Uterus (tissue), 4 donors: Measurements from ENCODE around the gene ADAMTSL2. TPM values are rescaled to one million over a fixed set of nuclear protein-coding genes. Genes with fewer than 3 reads are reported as not detected.

Experiments
- DNase-seq, 2 donors: peaks; one replicate each; pipeline ENCODE4 v3.0.0-alpha.2; 2019 to 2020
- H3K27ac ChIP-seq, 2 donors: fragments of 200-600 bp; sonication (generic); 1 replicate in 1 of 2; 2 replicates in 1 of 2; pipeline ENCODE4 v1.5.1; 2016 to 2018
- H3K27me3 ChIP-seq, 2 donors: fragments of 200-600 bp; sonication (generic); one replicate each; pipeline ENCODE4 v1.5.1; 2018 to 2019; ENCODE audit warnings: control low read depth in 1 of 2
- H3K36me3 ChIP-seq, 2 donors: fragments of 200-600 bp; sonication (generic); one replicate each; pipeline ENCODE4 v1.5.1; 2019; ENCODE audit warnings: control low read depth in 1 of 2
- H3K4me1 ChIP-seq, 2 donors: fragments of 200-600 bp; sonication (generic); one replicate each; pipeline ENCODE4 v1.5.1; 2018 to 2019; ENCODE audit warnings: control low read depth in 1 of 2
- H3K4me3 ChIP-seq, 2 donors: fragments of 200-600 bp; sonication (generic); 1 replicate in 1 of 2; 2 replicates in 1 of 2; pipeline ENCODE4 v1.5.1; 2018 to 2019; ENCODE audit warnings: mild to moderate bottlenecking in 1 of 2
- H3K9me3 ChIP-seq, 2 donors: fragments of 200-600 bp; sonication (generic); one replicate each; pipeline ENCODE4 v1.5.1; 2019; ENCODE audit warnings: control low read depth in 1 of 2
- POLR2A ChIP-seq, 2 donors: fragments of 450-650 bp; IDR thresholded peaks; one replicate each; pipeline ENCODE4 v1.6.1; 2016; ENCODE audit warnings: antibody characterized with exemption in 2 of 2, mild to moderate bottlenecking in 1 of 2, moderate library complexity in 1 of 2
- intact Hi-C: fragments of 100-400 bp; cut with DNase I; formaldehyde crosslinking; loops from one replicate; pipeline ENCODE4 v1.15.1; 2023; ENCODE audit warnings: low total_unique reads
- total RNA-seq, 4 donors: library from RNA; depleted of rRNA in 3 of 4; stranded (reverse); fragments of >200 nt in 3 of 4; gene quantifications; one replicate each; pipeline versions ENCODE4 v1.1.0 to v1.2.4, GENCODE V29; 2014 to 2023
- TF ChIP-seq, protein P1 (sequence below), 4 experiments: fragments of 200-600 bp in 2 of 4; fragments of 450-650 bp in 2 of 4; sonication (generic) in 2 of 4; IDR thresholded peaks; one replicate each; pipeline ENCODE4 v1.5.1; 2016 to 2019; ENCODE audit warnings: antibody characterized with exemption in 4 of 4, mild to moderate bottlenecking in 2 of 4, moderate library complexity in 1 of 4
- donor health status: DM: yes; HTN: yes; CAD: no.

The ADAMTSL2 gene
- total RNA-seq, 4 donors from 2014 or later, result 0.26 to 3.0 (median 2.4) TPM; not detected in 1

DNA sequence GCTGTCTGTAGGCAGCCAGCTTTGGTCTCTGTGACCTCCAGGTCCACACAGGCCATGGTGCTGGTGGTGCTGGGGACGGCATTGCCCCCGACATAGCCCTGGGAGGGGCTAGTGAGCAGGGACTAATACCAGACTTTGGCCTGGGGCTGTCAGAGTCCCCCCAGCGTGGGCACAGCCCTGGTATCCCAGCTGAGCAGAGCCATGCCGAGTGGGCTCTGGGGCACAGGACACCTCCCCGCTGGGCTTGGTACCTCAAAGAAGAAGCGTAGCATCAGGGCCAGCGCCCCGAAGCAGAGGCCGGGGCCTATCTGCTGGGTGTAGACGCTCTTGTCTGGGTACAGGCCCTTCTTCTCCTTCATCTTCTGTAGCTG lies 19.3 kb upstream of the ADAMTSL2 start:
- H3K9me3 ChIP-seq, result no peaks in the 10 kb centered on the region
- H3K4me1 ChIP-seq, result no peaks in the 10 kb centered on the region
- H3K36me3 ChIP-seq, result no peaks in the 10 kb centered on the region
- H3K4me3 ChIP-seq, result no peak overlapping the region
- no peaks in the 10 kb centered on the region for H3K27me3 ChIP-seq
- intact Hi-C loops, result no loop called here
- H3K27ac ChIP-seq, result no peak overlapping the region
- TF ChIP-seq, protein P1, sequence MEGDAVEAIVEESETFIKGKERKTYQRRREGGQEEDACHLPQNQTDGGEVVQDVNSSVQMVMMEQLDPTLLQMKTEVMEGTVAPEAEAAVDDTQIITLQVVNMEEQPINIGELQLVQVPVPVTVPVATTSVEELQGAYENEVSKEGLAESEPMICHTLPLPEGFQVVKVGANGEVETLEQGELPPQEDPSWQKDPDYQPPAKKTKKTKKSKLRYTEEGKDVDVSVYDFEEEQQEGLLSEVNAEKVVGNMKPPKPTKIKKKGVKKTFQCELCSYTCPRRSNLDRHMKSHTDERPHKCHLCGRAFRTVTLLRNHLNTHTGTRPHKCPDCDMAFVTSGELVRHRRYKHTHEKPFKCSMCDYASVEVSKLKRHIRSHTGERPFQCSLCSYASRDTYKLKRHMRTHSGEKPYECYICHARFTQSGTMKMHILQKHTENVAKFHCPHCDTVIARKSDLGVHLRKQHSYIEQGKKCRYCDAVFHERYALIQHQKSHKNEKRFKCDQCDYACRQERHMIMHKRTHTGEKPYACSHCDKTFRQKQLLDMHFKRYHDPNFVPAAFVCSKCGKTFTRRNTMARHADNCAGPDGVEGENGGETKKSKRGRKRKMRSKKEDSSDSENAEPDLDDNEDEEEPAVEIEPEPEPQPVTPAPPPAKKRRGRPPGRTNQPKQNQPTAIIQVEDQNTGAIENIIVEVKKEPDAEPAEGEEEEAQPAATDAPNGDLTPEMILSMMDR (IDR thresholded peaks at IDR 0.05), result no peak
- no peak for TF ChIP-seq POLR2A (IDR thresholded peaks at IDR 0.05)
- DNase-seq, result no peak

DNA sequence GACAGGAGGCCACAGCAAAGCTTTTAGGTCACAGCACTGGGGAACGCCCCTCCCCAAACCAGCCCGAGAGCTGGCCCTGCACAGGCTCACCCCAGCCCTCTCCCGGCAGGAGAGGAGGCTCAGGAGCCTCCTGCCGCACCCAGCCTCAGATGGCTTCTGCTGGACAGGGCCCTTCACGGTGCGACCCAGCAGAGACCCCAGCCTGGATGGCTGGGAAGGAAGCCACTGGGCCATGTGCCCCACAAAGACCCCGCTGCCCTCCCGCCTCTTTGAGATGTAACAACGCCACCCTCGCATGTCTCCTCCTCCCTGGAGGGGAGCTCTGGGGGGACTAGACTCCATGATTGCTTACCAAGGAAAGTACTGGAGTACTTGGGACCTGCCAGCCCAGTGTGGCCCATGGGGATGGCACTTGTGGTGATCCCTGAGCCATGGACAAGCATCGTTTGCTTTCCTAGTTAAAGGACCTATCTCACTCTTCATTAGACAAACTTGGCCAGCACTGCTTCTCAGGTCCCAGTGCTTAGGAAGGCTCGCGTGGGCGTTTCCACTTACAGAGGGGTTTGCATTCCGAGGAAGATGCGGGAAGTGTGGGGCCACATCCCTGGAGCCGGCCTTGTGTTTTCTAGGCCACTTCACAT lies 18.8 kb upstream of the ADAMTSL2 start:
- DNase-seq, result no peak
- intact Hi-C loops, result no loop called here

DNA sequence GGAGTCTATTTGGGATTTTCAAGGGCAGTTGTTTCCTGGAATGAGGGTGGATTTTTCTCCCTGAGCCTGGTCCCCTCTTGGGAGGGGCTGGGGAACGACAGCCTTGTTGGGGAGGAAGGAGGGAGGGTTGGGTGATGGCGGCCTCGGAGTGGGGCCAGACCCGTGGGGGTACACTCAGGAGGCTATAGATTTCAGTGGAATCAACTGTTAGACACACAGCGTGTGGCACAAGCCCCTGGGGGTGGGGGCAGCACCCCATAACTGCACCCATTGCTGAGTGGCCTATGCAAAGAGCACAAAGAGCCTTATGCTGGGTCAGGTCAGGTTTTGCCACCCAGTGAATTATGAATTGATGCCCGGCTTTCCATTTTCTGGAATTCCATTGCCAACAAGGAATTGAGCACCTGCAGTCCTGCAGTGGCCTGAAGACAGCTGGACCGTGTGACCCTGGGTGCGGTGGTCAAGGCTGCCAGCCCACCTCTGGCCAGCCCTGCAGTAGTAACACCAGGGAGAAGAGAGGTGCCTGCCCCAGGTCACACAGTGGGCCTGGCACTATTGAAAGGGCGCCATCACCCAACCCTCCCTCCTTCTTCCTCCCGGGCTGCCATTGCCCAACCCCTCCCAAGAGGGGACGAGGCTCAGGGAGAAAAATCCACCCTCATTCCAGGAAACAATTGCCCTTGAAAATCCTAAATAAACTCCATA lies 18.1 kb upstream of the ADAMTSL2 start:
- H3K27me3 ChIP-seq, result no peaks in the 10 kb centered on the region
- no peak overlapping the region for H3K4me3 ChIP-seq
- H3K36me3 ChIP-seq, result no peaks in the 10 kb centered on the region
- DNase-seq, result no peak
- intact Hi-C loops, result no loop called here
- H3K4me1 ChIP-seq, result no peaks in the 10 kb centered on the region
- TF ChIP-seq POLR2A (IDR thresholded peaks at IDR 0.05), result no peak
- TF ChIP-seq, protein P1 (IDR thresholded peaks at IDR 0.05), result no peak
- no peak overlapping the region for H3K27ac ChIP-seq
- H3K9me3 ChIP-seq, result no peaks in the 10 kb centered on the region

More for the DNA sequence above, 18.8 kb upstream of the ADAMTSL2 start:
- Histone ChIP-seq H3K27ac (no peak overlapping the region), H3K4me3 (no peak overlapping the region), H3K4me1 (no peaks in the 10 kb centered on the region), H3K36me3 (no peaks in the 10 kb centered on the region), H3K9me3 (no peaks in the 10 kb centered on the region), H3K27me3 (no peaks in the 10 kb centered on the region)
- TF ChIP-seq, protein P1 (IDR thresholded peaks at IDR 0.05), result no peak
- no peak for TF ChIP-seq POLR2A (IDR thresholded peaks at IDR 0.05)

DNA sequence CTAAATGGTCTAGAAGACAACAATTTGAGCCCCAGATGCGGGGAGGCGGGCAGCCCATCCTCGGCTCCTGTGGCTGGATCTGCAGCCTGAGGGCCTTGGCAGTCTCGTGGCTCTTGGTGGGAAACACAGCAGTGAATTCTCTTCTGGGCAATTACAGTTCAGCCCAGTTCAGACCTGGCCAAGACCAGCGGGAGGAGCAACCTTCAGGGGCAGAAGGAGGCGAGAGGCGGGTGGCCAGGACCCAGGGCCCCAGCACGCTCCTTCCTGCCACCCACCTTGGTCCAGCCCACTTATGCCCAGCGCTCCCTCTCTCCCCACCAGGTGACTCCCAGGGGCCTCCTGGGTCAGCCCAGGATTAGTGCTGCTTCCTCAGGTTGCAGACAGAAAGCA lies 17.5 kb upstream of the ADAMTSL2 start:
- Histone ChIP-seq H3K9me3 (no peaks in the 10 kb centered on the region), H3K4me3 (no peak overlapping the region), H3K27me3 (no peaks in the 10 kb centered on the region), H3K27ac (no peak overlapping the region), H3K4me1 (no peaks in the 10 kb centered on the region), H3K36me3 (no peaks in the 10 kb centered on the region)
- no peak for DNase-seq
- intact Hi-C loops, result no loop called here
- TF ChIP-seq, protein P1 (IDR thresholded peaks at IDR 0.05), result no peak
- TF ChIP-seq POLR2A (IDR thresholded peaks at IDR 0.05), result no peak

DNA sequence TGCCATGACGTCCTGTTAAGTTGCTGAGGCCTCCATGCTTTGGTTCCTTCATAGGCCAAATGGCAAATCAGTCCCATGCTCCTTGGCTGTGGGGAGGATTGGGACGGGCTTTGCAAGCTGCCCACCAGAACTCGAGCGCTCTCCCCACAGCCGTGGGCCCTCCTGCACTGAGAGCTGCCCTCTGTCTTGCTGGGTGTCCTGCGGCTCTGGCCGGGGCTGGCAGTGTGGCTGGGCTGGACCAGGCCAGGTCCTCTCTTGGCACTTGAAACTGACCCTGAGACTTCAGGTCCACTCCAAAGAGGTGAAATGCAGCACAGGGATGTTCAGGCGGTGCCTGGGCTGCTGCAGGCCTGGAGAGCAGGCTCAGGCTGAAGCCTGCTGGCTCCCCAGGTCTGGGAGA lies 16.8 kb upstream of the ADAMTSL2 start:
- Histone ChIP-seq H3K4me1 (no peaks in the 10 kb centered on the region), H3K36me3 (no peaks in the 10 kb centered on the region), H3K4me3 (no peak overlapping the region), H3K27me3 (no peaks in the 10 kb centered on the region), H3K27ac (no peak overlapping the region), H3K9me3 (no peaks in the 10 kb centered on the region)
- TF ChIP-seq POLR2A (IDR thresholded peaks at IDR 0.05), result no peak
- TF ChIP-seq, protein P1 (IDR thresholded peaks at IDR 0.05), result no peak
- DNase-seq, result no peak
- intact Hi-C loops, result no loop called here
